SU-DHL-6 (cell line): ENCODE results near the gene ANGPTL1.
"Not testable (repeated sequence)": the region's sequence is repeated elsewhere in the genome, so short reads cannot be mapped to it uniquely, and the experiment has no call there.

Experiments used
- H2AFZ ChIP-seq: fragments of 200-600 bp; sonication (generic); 2 replicates; pipeline ENCODE4 v1.6.1; 2014; ENCODE audit warnings: low read depth, mild to moderate bottlenecking, moderate library complexity, mixed read lengths, antibody characterized with exemption, low read length; ENCODE audit not compliant: severe bottlenecking
- H3F3A ChIP-seq: fragments of 200-600 bp; shearing (Covaris generic); 2 replicates; pipeline ENCODE4 v1.6.0; 2016; ENCODE audit warnings: antibody characterized with exemption, mild to moderate bottlenecking; ENCODE audit not compliant: insufficient read depth
- H3K27ac ChIP-seq: fragments of 200-600 bp; sonication (generic); 2 replicates; pipeline ENCODE4 v1.5.1; 2016; ENCODE audit warnings: low read depth, mild to moderate bottlenecking, low read length, moderate library complexity, mixed read lengths
- H3K27me3 ChIP-seq: fragments of 200-600 bp; sonication (generic), shearing (Covaris generic); 2 replicates; pipeline ENCODE4 v1.6.0; 2014; ENCODE audit warnings: mild to moderate bottlenecking, low read length
- H3K36me3 ChIP-seq: fragments of 200-600 bp; sonication (generic); 2 replicates; pipeline ENCODE4 v1.6.1; 2014; ENCODE audit warnings: mild to moderate bottlenecking, low read length, mixed read lengths
- H3K4me2 ChIP-seq: fragments of 300-600, 200-600 bp; shearing (Covaris generic), sonication (generic); 2 replicates; pipeline ENCODE4 v1.6.0; 2014; ENCODE audit warnings: low read length, low read depth, mild to moderate bottlenecking; ENCODE audit not compliant: poor library complexity, severe bottlenecking
- H3K4me3 ChIP-seq: fragments of 200-600 bp; sonication (generic); 2 replicates; pipeline ENCODE4 v1.5.1; 2014; ENCODE audit warnings: antibody characterized with exemption, low read length, mild to moderate bottlenecking, mixed read lengths; ENCODE audit not compliant: insufficient read depth, poor library complexity, severe bottlenecking
- H3K79me2 ChIP-seq: fragments of 200-600 bp; sonication (generic); 2 replicates; pipeline ENCODE4 v1.6.1; 2014; ENCODE audit warnings: mild to moderate bottlenecking, low read length, moderate library complexity; ENCODE audit not compliant: insufficient read depth
- H3K9ac ChIP-seq: fragments of 200-600 bp; sonication (generic); 2 replicates; pipeline ENCODE4 v1.7.0; 2014; ENCODE audit warnings: mild to moderate bottlenecking, low read length
- H3K9me2 ChIP-seq: fragments of 200-600 bp; sonication (generic); replicated peaks from 2 replicates; pipeline ENCODE4 v1.6.1; 2014; ENCODE audit warnings: low read length; ENCODE audit not compliant: insufficient read depth
- H3K9me3 ChIP-seq: fragments of 200-600 bp; sonication (generic); 2 replicates; pipeline ENCODE4 v1.6.1; 2014; ENCODE audit warnings: low read length, mixed read lengths; ENCODE audit not compliant: insufficient read depth
- H4K20me1 ChIP-seq: fragments of 200-600 bp; sonication (generic); 2 replicates; pipeline ENCODE4 v1.6.1; 2014; ENCODE audit warnings: low read depth, mild to moderate bottlenecking, antibody characterized with exemption, low read length, moderate library complexity, mixed read lengths
- EZH2phosphoT487 ChIP-seq: fragments of 200-600 bp; sonication (generic), shearing (Covaris generic); conservative IDR thresholded peaks from 2 replicates; pipeline ENCODE4 v1.6.1; 2018; ENCODE audit warnings: mild to moderate bottlenecking, antibody characterized with exemption, low read length, moderate library complexity, mixed read lengths
- TF ChIP-seq, protein P1 (sequence below): fragments of 200-600 bp; sonication (generic); IDR thresholded peaks from one replicate; pipeline ENCODE4 v1.5.1; 2017; ENCODE audit warnings: antibody characterized with exemption, mild to moderate bottlenecking, low read length, moderate library complexity; ENCODE audit not compliant: insufficient read depth, poor library complexity, severe bottlenecking

Gene ANGPTL1

DNA sequence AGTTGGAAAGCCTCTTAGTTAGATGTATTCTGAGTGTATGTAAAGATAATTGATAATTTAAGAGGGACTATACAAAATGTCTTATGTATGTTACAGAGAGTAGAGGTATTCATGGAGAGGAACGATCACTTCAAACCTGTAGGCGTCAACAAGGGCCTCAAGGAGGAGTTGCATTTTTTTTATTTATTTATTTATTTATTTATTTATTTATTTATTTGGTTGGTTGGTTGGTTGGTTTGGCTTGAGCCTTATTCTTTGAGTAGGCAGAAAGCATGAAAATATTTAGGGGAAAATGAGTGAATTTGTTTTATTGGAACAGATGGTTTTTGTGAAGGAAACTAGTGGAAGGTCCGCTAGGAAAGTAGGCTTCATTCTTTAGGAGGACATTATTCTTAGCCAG, 8.5 kb downstream of the ANGPTL1 start:
- peaks cover 6% of the 10 kb centered on the region; the same call in 1 of the 2 replicates for H4K20me1 ChIP-seq
- no peaks in the 10 kb centered on the region for H3K9me3 ChIP-seq
- TF ChIP-seq, protein P1, sequence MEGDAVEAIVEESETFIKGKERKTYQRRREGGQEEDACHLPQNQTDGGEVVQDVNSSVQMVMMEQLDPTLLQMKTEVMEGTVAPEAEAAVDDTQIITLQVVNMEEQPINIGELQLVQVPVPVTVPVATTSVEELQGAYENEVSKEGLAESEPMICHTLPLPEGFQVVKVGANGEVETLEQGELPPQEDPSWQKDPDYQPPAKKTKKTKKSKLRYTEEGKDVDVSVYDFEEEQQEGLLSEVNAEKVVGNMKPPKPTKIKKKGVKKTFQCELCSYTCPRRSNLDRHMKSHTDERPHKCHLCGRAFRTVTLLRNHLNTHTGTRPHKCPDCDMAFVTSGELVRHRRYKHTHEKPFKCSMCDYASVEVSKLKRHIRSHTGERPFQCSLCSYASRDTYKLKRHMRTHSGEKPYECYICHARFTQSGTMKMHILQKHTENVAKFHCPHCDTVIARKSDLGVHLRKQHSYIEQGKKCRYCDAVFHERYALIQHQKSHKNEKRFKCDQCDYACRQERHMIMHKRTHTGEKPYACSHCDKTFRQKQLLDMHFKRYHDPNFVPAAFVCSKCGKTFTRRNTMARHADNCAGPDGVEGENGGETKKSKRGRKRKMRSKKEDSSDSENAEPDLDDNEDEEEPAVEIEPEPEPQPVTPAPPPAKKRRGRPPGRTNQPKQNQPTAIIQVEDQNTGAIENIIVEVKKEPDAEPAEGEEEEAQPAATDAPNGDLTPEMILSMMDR, result no peak
- no peak for TF ChIP-seq EZH2phosphoT487
- no peak overlapping the region for H2AFZ ChIP-seq
- H3K4me2 ChIP-seq, result no peak overlapping the region
- no peaks in the 10 kb centered on the region; the same call in 1 of the 2 replicates for H3K79me2 ChIP-seq
- H3K4me3 ChIP-seq, result no peak overlapping the region
- peaks cover 23% of the 10 kb centered on the region for H3F3A ChIP-seq
- H3K27me3 ChIP-seq, result no peaks in the 10 kb centered on the region
- peaks cover 27% of the 10 kb centered on the region; the same call in 1 of the 2 replicates for H3K36me3 ChIP-seq
- no peak overlapping the region for H3K27ac ChIP-seq
- H3K9me2 ChIP-seq, result no peaks in the 10 kb centered on the region
- no peak overlapping the region for H3K9ac ChIP-seq

DNA sequence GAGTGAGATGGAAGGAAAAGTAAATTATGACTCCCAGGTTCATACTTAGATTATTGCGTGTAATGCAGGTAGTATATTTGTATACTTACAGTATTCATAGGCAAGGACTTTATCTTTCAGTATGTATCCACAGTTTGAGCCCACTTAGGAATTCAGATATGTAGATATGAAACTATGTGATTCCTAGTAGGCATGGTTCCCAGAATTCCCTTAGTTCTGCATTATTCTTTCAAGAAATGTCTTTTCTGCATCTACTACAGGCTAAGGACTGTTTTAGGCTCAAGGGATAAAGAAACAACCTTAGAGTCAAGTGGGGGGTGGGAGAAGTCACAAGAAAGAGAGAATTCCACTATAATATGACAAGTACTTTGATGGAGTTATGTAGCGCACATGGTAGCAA, 13.8 kb downstream of the ANGPTL1 start:
- Histone ChIP-seq H3K9me3 (no peaks in the 10 kb centered on the region), H3K79me2 (peaks cover 4% of the 10 kb centered on the region; the same call in 1 of the 2 replicates), H3K27me3 (no peaks in the 10 kb centered on the region), H3K9me2 (no peaks in the 10 kb centered on the region), H3K9ac (no peak overlapping the region), H3K4me2 (no peak overlapping the region), H2AFZ (no peak overlapping the region), H3K27ac (no peak overlapping the region), H3K36me3 (peaks cover 40% of the 10 kb centered on the region), H3K4me3 (no peak overlapping the region), H3F3A (peaks cover 26% of the 10 kb centered on the region; the same call in 1 of the 2 replicates), H4K20me1 (0 out of 2 replicates have a peak, but pooled peaks cover 3% of the 10 kb centered on the region)
- TF ChIP-seq EZH2phosphoT487, result no peak
- TF ChIP-seq, protein P1, result no peak

DNA sequence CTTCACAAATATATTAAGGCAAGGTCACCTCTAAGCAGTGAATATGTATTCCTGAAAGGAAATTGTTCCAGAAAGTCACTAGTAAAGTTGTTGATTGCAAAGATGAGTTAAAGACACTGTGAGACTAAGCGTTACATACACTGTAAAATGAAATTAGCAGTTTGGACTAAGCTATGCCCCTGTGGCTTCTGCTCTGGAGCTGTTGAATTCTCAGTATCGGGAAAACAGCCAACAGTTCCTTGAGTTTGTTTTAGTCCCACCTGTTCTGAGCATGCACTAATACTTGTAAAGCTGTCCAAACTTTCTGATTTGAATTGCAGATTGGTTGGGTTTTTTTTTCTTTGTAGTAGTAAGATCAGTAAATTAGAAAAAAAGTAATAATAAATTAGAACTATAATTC, 21.0 kb downstream of the ANGPTL1 start:
- Histone ChIP-seq H3K9me3 (no peaks in the 10 kb centered on the region), H3K36me3 (peaks cover 22% of the 10 kb centered on the region), H3K27me3 (no peaks in the 10 kb centered on the region), H3K9ac (no peak overlapping the region), H3K4me2 (no peak overlapping the region), H3K4me3 (no peak overlapping the region), H3K9me2 (no peaks in the 10 kb centered on the region), H3K27ac (no peak overlapping the region), H3F3A (0 out of 2 replicates have a peak, but pooled peaks cover 8% of the 10 kb centered on the region), H3K79me2 (no peaks in the 10 kb centered on the region), H2AFZ (no peak overlapping the region), H4K20me1 (peaks cover 4% of the 10 kb centered on the region; the same call in 1 of the 2 replicates)
- TF ChIP-seq, protein P1, result no peak
- TF ChIP-seq EZH2phosphoT487, result no peak

DNA sequence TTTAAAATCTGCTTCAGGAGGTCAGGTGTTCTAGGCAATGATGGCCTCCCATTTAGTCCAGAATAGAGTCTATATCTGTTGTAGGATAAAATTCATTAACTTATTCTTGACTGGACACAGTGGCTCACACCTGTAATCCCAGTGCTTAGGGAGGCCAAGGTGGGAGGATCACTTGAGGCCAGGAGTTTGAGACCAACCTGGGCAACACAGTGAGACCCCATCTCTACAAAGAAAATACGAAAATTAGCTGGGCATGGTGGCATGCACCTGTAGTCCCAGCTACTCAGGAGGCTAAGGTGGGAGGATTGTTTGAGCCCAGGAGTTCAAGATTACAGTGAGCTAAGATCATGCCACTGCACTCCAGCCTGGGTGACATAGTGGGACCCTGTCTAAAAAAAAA, 23.0 kb downstream of the ANGPTL1 start:
- not testable (repeated sequence) for H3K9me3 ChIP-seq, H2AFZ ChIP-seq, H3K27ac ChIP-seq, H3K79me2 ChIP-seq, H3K9ac ChIP-seq, H3K27me3 ChIP-seq, H3K4me3 ChIP-seq, H3K4me2 ChIP-seq, H3K9me2 ChIP-seq, H4K20me1 ChIP-seq
- Histone ChIP-seq H3K36me3 (peaks cover 16% of the 10 kb centered on the region), H3F3A (peaks cover 16% of the 10 kb centered on the region; the same call in 1 of the 2 replicates)
